ENCODE results near the gene PNMA8A.

GRCh38 chr19:46456930-46457329 is 14.4 kb downstream of the PNMA8A start:
- TF ChIP-seq, protein P1, sequence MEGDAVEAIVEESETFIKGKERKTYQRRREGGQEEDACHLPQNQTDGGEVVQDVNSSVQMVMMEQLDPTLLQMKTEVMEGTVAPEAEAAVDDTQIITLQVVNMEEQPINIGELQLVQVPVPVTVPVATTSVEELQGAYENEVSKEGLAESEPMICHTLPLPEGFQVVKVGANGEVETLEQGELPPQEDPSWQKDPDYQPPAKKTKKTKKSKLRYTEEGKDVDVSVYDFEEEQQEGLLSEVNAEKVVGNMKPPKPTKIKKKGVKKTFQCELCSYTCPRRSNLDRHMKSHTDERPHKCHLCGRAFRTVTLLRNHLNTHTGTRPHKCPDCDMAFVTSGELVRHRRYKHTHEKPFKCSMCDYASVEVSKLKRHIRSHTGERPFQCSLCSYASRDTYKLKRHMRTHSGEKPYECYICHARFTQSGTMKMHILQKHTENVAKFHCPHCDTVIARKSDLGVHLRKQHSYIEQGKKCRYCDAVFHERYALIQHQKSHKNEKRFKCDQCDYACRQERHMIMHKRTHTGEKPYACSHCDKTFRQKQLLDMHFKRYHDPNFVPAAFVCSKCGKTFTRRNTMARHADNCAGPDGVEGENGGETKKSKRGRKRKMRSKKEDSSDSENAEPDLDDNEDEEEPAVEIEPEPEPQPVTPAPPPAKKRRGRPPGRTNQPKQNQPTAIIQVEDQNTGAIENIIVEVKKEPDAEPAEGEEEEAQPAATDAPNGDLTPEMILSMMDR (IDR thresholded peaks at IDR 0.05; ENCODE audit: insufficient read depth, low read length): no peak
- TF ChIP-seq GABPA (IDR thresholded peaks at IDR 0.05; ENCODE audit: low read depth) (no peak), POLR2AphosphoS5 (IDR thresholded peaks at IDR 0.05; ENCODE audit: low read depth) (no peak), REST (IDR thresholded peaks at IDR 0.05; ENCODE audit: insufficient replicate concordance, low read depth) (no peak)

Data from HL-60 (cell line).